GM15510 (cell line): ENCODE results near the gene DNAH7.

Experiments used
- POLR2A ChIP-seq: IDR thresholded peaks from 3 replicates; pipeline ENCODE4 v1.6.1; 2011; ENCODE audit warnings: borderline replicate concordance; ENCODE audit not compliant: insufficient read length; ENCODE audit errors: extremely low read depth

The DNAH7 gene

DNA sequence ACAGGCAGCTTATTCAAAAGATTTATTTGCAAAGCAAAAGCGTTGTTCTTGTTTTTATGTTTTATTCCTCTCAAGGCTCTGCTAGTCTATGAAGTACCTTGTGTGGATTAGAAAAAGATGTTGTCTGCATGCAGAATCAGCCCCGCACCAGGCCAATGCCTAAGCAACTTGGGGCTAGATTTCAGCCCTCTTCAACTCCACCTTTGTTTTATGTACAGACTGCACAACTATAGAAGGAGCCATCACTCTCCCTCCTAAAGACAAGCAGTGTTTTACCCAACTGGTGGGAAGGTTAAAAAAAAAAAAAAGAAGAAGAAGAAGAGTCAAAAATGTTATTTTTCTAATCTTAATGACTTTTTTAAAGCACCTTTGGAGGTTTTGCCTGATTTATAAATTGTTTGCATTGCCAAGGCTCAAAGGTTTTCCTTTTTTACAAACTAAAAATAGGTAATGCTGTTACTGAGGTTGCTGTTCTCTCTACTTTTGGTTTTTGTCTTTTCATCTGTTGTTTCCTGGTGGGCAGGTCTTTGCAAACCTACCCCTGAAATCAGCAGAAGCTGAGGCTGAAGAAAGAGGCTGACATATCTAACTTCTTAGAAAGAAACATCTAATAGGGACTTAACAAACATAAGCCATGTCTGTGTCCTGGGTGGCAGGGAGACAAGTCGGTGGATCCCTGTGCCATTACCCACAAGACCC, 247.6 kb downstream of the DNAH7 start:
- no peak for TF ChIP-seq POLR2A

DNA sequence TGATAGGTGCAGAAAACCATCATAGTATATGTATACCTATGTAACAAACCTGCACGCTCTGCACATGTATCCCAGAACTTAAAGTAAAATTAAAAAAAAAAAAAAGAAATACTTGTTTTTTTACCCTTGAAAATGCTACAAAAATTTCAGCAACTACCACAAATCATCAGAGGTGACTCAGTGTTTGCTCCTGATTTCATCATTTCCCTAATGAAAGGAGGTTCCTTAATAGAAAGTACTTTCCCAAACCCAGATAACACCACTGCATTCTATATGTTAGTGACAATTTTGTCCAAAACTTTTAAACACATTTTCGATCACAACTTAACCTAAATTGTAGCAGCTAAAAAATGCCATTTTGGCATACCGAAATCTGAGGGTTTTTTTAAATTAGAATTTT, 248.3 kb downstream of the DNAH7 start:
- no peak for TF ChIP-seq POLR2A

DNA sequence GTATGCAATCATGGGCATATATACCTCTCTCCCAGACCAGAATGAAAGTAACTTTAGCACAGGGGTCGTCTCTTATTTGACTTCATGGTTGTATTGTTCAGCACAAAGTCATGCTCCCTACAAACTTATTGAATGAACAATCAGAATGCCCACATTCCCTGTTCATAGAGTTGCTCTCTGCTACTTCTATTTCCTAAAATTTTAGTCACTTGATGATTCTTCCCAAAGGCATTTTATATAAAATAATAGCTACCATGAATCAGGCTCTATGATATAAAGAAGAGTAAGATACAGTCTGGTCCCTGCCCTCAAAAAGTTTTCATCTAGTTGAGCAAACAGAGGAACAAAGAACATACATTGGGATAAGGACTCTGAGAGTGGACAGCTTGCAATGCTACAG, 249.4 kb downstream of the DNAH7 start:
- TF ChIP-seq POLR2A: no peak

DNA sequence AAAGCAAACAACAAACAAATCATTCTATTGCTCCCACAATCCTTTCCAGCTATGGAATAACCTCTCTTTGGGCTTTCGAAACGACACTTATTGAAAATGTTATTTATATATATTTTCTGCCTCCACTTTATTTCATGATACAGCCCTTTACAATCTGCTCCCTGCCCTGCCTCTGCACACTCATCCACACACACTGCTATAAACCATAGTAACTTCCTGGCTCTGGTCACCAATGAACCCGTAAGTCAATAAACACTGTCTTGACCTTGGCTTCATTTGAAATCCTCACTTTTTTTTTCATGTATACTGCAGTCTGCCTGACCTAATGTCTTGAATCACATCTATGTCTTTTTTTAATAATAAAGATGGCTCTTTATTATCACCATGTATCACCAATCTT, 250.1 kb downstream of the DNAH7 start:
- no peak for TF ChIP-seq POLR2A

DNA sequence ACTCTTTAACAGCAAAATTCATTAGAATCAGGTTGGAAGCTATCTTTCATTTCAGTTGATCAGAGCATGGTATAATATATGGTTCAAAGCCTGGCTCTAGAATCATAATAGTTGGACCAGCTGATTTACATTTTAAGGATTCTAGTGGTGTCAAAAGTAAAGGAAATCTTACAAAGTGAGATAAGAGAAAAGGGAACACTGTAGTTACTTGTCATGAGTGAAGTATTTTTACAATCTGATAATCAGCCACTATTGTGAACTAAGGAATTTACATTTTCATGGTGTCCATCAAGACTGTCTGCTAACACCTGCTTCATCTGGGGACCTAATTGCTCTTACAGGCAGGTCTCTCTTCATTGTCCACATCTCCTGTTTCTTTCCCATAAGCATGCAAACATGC, 250.5 kb downstream of the DNAH7 start:
- no peak for TF ChIP-seq POLR2A

DNA sequence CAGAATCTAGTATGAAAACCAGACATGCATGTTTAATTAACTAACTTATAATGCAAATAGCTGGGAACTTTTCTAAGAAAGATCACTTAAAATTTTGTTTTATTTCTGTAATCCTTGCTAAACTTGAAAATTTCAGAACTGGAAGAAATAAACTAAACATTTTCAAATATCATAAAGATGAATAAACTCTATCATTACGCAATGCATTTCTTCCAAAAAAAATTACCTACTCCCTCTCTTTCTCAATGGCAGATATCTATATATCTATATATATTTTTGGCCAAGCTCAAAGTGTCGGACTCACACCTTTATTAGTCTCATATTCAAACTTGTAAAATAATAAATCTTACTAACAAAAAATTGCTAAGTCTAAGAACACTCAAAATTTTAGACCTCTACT, 253.6 kb downstream of the DNAH7 start:
- no peak for TF ChIP-seq POLR2A

DNA sequence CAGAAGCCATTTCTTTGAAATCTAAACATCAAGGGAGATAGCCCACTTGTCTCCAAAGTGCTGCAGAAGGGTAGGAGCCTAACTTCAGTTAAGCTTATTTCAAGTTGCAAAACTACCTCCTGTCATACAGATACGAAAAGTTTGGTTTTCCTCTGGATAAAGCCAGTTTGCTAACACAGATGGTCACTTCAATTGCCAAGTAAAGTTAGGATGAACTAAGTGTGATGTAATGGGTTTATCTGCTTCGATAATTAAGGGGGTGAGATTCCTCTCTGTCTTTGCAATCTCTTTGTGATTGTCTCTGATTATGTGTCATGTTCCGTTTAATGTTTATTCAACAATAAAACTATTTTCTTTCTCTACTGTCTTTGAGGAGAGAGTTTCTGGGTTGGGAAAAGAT, 255.2 kb downstream of the DNAH7 start:
- TF ChIP-seq POLR2A: no peak

DNA sequence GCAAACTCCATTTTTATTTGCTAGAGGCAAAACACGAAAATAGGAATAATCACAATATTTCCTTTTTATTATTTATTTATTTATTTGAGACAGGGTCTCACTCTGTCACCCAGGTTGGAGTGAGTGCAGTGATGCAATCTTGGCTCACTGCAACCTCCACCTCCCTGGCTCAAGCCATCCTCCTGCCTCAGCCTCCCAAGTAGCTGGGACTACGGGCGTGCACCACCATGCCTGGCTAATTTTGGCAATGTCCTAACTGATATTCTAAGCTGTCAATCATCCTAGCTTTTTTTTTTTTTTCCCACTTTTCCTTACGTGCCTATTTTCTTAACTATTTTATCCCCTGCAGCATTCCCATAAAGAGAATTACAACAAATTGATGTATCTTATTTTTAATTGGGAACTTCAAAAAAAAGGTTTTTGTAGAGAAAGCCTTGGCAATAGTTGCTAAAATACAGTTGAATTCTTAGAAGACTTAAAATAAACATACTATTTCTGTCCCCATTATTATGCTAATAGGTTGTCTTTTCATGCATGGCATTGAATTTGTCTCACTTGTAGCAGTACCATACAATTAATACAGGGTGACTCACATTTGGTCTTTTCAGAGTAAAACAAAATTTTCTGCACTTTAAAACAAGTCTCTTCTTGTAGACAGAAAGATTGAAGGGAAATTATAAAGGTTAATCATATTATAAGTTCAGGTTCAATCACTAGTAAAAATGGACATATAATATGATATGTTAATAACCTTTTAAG, 258.1 kb downstream of the DNAH7 start:
- TF ChIP-seq POLR2A: no peak

DNA sequence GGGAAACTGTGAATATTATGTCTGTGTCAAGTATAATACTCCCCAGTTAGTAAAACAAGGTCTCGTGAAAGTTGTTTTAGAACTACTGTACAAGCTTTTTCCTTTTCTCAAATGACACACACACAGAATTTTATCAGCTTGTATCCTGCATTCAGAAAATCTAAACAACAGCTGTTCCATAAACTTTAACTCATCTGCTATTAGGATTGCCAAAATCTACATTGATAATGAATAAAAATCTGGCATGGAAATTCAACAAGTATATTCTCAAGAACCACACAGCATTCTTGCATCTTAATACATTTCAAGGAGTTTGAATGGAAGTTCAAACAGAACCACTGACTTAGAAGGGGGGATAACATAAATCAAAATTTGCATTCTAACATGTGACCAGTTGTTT, 260.4 kb downstream of the DNAH7 start:
- no peak for TF ChIP-seq POLR2A

DNA sequence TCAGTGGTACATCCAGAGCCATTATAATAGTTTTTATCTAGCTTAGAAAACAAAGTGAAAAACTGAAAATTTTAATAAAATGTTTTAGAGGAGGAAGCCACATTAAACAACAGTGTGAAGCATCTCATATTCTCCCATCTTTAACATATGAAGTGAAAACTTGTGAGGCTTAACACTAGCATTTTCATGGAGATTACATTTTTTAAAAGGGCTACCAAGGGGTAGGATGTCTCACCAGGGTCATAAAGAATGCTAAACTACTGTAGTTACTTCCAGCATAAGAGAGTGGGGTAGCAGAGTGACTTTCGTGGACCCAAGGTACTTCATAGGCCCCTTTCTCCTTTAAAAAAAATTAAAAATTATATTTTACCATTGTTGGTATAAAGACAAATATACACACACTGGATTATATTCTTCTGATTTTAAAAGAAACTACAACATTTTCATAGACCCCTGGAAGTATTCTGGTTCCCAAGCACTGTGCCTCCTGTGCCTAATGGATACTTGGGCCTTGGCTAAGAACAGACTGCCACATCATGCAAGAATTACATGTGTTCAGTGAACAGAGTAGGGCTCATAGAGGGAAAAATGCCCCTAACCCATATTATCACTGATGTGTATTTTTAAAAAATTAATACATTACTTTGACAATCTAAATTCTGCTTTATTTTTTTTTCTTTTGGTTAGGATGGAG, 263.2 kb downstream of the DNAH7 start:
- no peak for TF ChIP-seq POLR2A

DNA sequence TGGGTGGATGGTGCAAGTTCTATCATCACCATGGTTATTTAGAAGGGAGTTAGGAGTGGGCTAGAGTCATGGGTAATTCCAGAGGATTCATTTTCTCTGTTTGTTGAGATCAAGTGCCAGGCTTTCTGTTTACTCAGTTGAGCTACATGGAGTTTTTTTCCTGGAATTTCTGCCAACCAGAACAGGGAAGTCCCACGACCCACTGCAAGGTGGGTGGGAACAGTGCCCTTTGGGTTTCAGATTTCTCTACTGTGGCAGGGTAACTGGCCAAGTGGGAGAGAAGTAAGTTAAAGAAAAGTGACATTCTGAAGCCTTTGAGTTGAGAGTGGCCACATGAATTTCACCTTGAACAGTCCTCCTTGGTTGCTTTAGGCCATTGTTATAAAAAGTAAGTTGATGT, 272.8 kb downstream of the DNAH7 start:
- no peak for TF ChIP-seq POLR2A

DNA sequence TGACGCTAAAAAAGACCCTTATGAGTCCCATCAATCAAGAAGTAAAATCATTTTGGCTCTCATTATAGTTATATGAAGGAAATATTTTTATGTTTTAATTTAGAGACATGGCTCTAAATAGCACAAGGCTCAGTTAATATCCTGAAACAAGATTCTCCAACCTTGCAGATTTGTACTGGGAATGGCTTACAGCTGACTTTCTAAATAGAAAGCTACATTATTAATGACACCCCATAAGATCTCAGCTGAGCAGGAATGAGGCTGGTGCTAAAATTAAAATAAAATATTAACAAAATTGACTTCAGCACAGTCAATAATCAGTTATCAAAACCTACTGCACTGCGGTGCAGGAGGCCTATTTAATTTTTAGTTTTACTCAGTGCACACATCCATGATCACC, 274.8 kb downstream of the DNAH7 start:
- no peak for TF ChIP-seq POLR2A

DNA sequence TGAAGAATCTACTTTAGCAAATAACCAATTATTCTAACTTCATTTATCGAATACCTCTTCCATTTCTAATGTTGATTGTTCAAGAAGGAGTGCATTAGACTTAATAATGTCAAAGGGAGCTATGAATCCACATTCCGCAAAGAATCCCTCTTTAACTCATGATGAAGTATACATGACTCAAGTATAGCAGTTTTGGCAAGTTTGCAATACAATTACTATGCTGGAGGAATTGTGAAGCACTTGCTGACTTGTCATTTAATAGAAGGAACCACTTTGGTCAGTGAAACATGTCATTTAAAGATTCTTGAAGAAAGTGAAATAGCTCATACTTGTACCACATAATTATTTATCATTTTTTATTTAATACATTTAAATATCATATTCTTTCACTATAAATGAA, 286.5 kb downstream of the DNAH7 start:
- no peak for TF ChIP-seq POLR2A

DNA sequence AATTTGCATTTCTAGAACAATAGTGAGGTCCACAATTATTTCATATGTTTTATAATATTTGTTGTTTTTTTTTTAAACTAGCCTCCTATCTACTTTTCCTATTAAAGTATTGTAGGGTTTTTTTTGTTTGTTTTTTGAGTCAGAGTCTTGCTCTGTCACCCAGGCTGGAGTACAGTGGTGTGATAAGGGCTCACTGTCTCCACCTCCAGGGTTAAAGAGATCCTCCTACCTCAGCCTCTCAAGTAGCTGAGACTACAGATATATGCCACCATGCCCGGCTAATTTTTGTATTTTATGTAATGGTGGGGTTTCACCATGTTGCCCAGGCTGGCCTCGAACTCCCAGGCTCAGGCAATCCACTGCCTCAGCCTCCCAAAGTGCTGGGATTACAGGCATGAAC, 289.1 kb downstream of the DNAH7 start:
- no peak for TF ChIP-seq POLR2A

DNA sequence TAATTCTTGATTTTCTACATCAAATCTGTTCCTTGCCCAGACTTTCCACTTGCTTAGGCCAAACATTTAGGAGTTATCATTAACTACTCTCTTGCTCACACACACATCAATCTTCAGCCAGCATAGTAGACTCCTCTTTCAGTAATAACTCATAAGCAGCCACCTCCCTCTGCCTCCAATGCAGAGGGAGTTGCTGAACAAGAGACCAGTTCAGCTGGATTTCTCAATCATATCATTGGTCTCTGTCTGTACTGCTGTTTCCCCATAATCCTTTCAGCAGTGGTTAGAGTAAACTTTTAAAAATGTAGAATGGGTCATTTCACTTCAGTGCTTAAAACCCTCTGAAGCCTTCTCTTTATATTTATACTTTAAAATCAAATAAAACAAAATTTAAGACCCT, 298.7 kb downstream of the DNAH7 start:
- no peak for TF ChIP-seq POLR2A

DNA sequence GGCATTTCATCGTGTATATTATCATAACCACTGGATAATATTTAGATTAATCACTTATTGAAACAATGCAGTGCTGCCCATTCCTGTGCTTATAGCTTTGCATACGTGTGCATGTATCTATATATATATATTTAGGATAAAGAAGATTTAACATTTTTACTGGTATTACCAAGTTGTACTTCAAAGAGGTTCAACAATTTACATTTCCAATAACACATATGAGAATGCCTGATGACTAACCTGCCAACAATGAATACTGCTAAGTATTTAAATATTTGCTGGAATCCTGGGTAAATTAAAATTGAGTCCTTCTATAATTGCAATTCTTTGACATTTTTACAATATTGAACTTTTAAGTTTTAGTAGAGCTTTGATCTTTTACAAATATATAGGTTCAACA, 300.2 kb downstream of the DNAH7 start:
- no peak for TF ChIP-seq POLR2A
